ENCODE measurements around the gene SHC3.

Gene SHC3

DNA sequence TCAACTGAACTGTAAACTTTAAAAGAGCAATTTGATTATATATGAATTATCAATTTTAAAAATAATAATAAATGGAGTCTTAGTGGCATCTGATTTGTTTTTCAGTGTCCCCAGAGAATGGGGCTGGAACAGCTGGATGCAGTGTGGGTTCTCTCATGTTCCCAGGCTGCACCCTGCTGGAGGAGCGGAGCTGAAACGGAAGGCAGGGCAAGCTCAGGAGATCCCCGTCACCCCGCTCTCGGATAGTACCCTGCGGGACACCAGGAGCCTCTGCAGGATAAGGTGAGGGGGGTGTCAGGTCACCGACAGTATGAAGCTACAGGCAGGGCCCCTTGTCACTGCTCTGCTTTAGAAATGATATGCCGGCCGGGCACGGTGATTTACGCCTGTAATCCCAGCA is 130.0 kb downstream of the SHC3 start:
- no peak for DNase-seq

DNA sequence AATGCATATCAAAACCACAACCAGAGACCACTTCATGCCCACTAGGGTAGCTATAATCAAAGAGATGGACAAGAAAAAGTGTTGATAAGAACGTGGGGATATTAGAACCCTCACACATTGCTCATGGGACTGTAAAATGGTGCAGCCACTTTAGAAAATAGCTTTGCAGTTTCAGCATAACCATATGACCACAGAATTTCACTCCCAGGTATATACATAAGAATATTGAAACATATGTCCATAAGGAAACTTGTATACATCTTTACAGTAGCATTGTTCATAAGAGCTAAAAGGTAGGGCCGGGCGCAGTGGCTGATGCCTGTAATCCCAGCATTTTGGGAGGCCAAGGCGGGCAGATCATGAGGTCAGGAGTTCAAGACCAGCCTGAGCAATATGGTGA is 131.0 kb downstream of the SHC3 start:
- no peak for DNase-seq

DNA sequence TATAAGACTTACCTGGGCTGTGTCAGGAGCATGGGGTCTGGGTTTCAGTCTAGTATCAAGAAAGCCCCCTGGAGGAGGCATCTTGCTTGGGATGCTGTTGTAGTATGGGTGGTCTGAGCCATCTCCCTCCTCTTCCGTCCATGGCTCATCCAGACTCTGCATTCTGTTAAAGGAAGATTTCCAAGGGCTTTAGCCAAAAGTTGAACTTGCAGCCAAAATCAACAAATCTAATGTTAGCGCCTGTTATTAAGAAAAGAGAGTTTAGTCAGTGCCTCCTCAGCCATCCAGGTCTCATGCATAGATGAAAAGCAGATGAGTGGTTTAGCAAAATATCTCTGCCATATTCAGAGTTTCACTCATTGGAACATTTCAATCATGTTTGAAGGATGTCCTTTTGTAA is 131.8 kb downstream of the SHC3 start:
- DNase-seq, result peak; percentile 22

DNA sequence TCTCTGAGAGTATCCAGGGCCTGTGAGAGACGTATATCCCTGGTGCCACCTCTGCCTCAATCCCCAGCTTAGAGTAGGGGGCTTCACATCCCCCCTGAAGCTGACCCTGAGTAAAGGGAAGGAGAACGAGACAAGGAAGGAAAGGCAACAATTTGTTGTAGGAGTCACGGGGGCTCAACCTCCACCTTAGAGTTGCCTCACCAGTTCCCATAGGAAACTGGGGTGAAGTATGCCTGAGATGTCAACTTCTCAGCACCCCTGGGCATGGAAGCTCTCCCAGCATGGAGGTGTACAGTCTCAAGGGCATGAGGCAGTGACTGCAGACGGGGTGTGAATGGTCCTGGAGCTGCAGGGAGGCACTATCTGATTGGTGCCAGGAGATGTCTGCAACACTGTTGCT is 133.7 kb downstream of the SHC3 start:
- DNase-seq, result no peak

DNA sequence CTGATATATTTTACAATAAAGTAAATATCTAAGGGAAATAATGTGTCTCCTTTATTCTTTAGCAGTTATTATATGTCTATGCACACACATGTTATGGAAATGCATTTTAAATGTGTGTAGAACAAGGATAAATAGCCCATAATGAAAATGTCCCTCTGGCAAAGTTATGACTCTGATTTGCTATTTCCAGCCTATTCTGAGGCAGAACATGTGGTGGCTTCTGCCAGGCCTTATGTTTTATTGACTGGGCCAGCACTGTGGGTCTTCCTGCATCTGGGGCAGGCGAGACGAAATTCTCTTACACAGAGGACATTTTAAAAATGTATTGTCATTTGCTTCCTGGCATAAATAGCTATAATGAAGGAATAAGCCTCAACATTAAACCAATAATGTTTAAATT is 134.5 kb downstream of the SHC3 start:
- no peak for DNase-seq

DNA sequence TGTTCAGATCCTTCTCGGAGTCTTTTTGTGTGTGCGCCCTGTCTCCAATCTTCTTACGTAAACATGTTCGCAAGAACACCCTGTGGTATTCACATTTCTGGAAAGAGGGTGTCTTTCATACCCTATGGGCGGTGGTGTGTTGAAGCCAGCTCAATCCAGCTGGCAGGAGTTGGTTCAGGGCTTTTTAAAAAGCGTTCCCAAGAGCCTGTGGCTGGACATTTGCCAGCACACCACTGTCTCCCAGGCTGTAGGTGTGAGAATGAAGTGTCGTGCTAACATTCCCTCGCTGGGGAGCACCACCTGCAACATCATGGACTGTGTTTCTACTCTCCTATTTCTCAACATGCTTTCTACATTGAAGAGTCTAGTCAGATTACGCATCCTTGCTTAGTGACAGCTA is 135.6 kb downstream of the SHC3 start:
- no peak for DNase-seq

DNA sequence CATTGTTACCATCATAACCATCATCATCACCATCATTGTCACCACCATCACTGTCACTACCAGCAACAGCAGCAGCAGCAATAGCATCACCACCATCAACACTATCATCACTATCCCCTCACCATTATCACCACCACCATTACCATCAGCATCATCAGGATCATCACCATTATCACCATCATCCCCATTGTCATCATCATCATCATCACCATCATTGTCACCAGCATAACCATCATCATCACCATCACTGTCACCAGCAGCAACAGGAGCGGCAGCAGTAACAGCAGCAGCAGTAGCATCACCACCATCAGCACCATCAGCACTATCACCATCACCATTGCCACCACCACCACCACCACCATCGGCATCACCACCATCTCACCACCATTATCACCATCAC is 139.0 kb downstream of the SHC3 start:
- no peak for DNase-seq

DNA sequence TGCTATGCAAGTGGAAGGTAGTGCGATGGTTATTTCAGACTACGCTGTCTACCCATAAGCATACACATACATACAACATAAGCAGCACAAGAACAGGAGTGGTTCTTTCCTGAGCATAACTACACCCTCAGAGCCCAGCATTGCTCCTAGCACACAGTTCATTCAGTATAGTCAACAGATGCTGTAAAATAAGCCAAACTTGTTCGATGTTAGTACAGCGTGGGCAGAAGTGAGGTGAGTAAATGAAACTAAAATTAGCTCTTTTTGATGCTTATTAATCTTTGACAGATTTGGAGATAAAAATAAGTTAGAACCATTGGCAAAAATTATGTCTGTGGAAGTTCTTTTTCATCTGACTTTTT is 139.5 kb downstream of the SHC3 start:
- DNase-seq, result no peak

DNA sequence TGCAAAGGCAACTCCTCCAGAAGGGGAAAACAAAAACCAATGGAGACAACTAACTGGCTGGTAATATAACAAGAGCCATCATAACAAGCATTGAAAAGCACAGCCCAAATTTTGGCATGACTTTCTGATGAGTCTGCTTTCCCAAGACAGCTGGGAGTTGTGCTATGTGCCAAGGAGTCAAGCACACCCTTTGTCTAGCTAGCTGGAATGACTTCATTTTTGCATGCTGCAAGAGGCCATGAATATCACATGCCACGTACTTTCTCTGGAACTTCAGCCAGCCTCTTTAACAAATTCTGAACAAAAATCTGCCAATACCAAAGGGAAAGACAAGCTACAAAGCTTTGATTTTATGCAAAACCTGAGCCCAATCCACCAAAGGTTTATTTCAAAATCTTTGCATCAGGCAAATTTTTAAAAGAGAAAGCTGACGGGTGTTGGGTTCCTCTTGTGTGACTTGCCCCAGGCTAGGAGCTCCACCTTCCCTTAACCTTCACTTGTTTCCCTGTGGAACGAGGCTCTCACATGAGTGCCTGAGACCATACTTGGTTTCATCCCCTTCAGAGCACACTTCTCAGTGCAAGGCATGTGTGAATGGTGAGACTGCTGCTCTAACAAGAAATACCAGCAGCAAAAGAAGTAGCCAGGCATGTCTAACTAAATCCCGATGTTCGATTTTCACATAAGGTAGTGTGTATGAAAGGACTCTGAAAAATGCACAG is 140.1 kb downstream of the SHC3 start:
- no peak for DNase-seq

DNA sequence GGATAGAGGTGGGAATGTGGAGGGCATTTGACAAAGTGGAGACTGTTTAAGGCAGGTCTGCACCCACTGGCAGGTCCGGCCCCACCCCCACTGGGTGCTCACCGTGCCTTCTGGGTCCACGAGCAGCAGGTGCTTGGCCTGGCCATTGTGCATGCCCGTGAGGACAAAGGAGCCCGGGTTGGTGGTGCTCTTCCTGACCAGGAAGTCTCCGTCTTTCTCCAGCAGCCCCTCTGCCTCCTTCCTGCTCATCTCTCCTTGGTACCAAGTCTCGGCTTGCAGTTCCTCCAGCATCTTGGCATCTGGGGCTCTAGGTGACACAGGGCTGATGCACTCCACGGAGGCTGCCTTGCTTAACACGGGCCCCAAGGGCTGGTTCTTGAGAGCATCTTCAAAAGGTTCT is 140.7 kb downstream of the SHC3 start:
- DNase-seq, result no peak

DNA sequence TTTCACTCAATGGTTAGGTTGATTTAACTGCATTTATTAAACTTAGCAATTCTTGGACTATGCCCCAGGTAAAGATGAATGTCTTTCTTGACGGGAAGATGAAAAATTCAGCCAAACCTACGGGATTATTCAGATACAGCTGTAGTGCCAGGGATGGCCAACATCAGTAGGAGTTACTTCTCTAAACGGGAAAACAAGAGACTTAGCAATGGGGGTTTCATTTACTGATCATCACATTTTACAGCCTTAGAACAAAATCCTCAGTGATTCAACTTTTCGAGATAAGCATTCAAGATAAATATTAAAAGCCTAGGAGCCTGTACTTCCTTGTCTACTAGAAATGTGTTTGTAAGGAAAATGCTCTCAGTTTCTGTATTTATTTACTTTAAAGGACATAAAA is 141.3 kb downstream of the SHC3 start:
- no peak for DNase-seq

DNA sequence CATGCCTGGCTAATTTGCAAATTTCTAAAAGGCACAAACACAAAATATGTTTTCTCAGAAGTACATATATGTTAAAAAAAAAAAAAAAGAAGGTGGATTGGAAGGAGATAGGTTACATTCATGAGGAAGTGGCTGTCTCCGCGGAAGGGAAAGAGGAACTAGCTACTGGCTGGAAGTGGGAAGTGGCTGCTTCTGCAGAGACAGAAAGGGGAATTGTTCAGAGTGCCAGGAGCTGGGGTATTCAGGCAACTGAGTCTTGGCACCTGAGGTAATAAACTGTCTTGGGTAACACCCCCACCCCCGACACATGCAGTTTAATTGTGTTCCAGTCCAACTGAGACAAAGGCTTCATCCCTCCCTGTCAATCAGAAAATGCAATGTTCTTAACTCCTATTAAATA is 141.7 kb downstream of the SHC3 start:
- DNase-seq, result no peak

DNA sequence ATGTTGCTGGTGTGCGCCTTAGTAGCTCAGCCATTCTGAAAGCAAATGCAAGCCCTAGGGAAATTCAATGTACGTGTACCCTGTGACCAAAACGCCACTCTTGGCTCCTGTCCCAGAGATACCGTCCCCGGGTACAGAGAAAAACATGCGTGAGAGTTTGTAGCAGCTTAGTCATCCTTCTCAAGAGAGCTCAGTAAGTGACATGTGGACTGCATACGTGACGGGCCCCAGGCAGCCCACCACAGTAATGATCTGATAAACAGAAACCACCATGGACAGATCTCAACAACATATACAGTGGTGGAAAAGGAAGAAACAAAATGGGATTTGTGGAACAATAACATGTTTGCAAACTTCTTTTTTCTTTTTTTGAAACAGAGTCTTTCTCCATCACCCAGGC is 142.2 kb downstream of the SHC3 start:
- no peak for DNase-seq

DNA sequence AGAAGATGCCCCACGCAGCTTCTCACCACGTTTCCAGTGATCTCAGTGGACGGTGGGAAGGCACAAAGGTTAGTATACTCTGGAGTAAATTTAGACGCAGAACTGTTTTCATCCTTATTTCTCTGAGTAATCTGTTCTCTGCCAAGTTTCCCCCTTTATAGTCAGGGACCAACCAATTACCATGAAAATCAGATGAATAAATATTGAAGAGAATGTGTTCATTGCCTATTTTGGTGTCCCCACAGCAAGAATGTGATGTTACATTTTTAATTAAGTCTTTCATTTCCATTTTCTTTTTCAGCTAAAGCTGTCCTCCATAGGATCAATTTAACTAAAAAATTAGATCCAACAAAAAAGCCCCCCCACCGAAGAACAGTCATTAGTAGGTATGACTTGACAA is 146.0 kb downstream of the SHC3 start:
- DNase-seq, result no peak

DNA sequence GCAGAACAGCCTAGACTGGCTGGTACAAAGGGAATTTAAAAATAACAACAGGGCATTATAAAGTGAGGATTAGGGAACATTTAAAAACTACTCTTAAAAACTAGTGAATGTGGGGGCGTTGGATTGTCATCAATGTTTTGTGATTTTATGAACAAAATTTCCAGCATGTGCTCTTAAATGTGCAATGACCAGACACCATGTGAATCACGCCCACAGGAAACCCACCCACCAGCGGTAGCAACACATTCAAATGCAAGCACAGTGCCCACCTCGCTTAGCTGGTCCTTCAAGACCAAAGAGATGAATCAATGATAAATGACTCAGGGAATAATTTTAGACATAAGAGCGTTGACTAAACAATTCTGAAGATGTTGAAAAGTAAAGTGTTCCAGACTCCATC is 146.4 kb downstream of the SHC3 start:
- DNase-seq, result no peak

DNA sequence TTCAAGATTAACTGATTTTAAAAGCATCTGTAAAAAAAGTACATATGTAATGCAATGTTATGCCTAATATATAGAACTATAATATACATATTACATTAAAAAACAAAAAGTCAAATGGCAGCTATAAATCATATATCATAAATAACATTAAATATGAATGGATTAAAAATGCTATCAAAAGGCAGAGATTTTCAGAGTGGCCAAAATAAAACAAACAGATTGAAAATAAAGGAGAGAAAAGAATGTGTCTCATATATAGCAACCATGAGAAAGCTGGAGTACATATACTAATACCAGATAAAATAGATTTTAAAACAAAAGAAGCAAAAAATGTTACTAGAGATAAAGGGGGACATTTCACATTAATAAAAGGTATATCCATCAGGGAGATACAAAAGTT is 148.8 kb downstream of the SHC3 start:
- no peak for DNase-seq

DNA sequence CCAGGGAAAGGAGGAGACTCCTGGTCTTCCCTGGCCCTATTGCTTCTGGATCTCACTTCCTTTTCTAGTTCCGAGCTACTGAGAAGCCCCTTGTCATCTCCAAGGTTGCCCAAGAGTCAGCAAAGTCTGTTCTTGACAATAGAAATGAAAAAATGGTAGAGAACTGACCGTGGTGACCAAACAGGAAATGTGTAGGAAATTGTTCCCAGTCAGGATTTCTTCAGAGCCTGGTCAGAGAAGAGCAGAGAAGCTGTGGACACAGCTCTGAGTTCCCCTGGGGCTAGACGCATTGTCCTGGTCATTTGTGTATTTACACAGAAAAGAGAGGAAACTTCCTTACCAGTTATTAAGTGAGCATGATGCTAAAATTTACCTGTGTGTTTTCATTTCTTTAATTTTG is 151.7 kb downstream of the SHC3 start:
- no peak for DNase-seq

DNA sequence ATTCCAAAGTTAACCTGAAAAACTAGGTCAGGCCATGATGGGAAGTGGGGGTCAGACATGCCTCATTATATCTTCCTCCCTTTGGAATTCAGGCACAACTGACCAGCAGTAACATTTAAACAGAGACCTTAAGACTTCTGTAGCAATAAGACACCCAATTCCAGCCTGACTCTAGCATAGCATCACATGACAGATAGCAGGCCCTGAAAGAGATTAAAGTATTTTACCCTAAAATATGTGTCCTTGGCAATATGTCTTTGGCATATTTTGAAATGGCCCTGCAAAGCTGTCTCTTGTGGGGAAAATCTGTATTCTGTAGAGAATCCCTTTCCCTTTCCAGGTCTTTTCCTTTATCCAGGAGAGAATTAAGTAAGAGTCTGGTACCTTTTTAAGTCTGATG is 153.1 kb downstream of the SHC3 start:
- no peak for DNase-seq

DNA sequence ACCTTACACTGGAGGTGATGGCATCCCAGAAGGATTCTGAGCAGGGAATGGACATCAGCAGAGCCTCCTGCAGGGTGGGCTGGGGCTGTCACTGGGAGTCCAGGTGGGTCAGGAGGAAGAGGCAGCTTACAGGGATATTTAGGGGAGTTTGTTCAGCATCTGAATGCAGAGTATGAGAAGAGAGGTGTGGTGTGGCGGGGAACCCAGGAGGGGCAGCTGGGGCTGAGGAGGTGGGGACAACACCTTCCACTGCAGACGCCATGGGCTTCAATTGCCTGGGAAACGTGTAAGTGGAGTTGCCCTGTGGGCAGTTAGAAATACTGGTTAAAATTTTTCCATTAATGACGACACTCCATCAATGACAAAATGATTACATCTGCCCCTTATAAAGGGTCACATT is 153.9 kb downstream of the SHC3 start:
- no peak for DNase-seq

DNA sequence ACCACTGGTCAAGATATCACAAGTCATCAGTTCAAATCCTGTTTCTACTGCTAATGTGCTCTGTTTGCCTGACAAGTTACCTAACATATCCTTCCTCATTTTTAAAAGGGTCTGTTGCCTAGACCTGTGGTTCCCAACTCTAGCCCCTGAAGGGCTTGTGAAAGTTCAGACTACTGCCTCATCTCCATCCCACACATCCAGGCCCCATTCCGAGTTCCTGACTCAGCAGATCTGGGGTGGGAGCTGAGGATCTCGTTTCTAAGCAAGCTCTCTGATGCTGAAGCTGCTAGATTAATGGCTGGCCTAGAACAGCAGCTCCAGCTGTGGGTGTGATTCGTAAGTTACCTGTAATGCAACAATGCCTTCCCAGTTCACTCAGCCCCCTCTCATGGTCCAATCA is 154.9 kb downstream of the SHC3 start:
- no peak for DNase-seq

DNA sequence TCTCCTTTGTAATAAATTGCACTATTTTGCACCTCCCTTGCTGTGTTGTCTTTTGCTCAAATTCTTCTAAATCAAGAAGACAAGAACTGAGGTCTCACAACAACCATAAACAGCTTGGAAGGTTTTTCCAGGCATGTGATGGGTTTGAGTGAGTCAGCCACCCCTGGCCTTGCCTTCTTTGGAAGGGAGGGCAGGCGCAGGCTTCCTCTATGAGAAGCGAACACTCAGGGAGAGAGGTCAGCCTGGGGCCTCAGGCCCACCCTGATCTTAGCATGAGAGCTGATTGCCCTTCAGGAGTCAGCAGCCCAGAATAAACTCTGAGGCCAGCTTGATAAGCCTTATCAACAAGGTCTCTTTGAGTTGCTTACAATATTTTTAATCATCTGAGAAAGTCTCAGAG is 155.7 kb downstream of the SHC3 start:
- DNase-seq, result peak; percentile 75

DNA sequence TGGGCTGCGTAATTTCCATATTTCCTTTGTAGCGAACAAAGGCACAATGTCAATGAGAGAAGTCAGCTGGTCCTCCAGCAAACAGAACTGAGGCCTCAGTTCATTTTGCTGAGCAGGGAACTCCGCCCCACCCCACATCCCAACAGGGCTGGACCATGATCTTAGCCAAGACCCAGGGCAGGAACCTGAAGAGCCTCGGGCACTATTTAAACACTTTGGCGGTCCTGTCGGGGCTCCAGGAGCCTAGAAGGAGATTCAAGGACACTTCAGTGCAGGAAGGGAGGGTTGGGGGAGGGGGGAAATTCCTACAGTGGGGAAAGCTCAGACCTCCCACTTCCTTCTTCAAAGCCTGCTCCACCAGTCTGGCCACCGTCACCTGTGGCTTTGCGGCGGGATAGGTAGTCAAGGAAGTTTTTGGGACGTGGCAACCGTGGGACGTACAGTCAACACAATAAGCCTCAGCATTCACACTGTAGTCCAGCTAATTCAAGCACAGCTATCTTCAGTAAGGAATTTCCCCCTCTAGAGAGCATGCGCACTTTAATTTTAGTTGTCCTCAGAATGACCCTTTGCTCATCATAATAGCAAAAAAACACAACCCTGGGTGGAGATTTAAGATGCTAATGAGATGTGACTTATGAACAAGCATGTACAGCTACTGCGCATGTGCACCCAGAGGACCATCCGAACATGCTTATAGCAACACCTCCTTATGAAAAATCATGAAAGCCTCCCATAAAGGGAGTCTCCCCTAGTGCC is 156.4 kb downstream of the SHC3 start:
- peak; percentile 93 for DNase-seq

DNA sequence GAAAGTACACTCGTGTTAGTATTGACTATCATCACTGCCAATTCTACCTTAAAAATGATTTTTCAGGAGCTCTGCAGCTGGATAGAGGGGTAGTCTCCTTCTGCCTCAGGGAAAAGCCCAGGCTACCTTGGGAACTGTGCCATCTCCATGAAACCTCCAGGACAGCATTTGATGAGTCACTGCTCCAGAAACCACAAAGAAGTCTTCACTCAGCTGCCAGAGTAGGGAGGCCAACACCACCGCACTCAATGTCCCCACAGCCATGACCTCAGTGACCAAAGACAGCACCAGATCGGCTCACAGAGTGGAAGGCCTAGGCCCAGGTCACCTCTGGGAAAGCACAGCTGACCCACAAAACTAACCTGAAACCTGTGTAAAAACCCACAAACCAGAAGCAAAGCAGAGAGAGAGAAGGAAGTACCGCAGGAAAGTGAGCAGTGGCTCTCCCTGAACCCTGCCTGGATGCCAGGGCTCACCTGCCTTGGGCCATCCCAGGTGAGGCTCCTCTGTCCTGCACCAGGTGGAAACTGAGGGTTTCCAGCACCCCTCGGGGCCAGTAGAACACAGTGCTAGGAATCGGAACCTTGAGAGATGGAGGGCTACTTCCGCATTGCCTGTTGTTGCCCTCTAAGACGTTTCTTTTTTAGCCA is 157.3 kb downstream of the SHC3 start:
- DNase-seq, result no peak

DNA sequence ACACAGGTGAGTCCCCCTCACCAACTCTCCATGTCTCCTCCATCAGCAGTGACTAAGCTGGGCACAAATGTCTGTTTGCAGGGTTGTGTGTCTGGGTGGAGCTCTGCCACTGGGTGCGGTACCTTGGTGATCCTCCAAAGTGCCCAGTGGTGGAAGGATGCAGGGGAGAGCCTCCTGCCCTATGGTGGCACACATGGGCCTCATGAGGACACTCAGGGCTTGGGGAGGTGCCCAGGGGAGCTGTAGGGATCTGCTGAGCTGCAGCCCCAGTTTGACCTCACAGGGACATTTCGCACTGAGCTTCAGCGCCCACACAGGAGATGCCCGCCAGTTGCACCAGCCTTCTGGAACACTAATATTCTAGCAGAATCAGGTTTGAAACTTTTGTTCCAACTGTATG is 157.9 kb downstream of the SHC3 start:
- no peak for DNase-seq

DNA sequence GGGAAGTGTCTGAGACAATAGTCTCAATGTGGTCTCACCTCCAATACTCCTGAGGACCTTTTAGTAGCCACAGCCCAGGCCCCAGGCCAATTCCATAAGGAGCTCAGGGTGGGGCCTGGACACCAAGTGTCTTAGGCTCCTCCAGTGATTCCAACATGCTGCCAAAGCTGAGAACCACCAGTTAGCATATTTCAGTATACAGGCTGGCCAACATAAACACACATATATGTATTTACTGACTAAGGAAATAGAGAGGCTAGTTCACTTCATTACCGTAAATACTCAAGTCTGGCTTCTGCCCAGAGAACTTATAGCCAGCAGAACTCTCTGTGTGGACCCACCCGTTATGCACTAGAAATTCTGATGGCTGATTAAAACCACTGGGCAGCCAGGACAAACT is 163.3 kb downstream of the SHC3 start:
- DNase-seq, result no peak
